NCI-H2196 treated with DMSO at 0.1 percent for 48 hours (cell line): ENCODE results near the gene ZNF628.

Experiments used
- DNase-seq: peaks from one replicate; lab custom pipeline; 2025; ENCODE audit not compliant: unreplicated experiment; lab: John Stamatoyannopoulos, UW

Gene ZNF628

DNA sequence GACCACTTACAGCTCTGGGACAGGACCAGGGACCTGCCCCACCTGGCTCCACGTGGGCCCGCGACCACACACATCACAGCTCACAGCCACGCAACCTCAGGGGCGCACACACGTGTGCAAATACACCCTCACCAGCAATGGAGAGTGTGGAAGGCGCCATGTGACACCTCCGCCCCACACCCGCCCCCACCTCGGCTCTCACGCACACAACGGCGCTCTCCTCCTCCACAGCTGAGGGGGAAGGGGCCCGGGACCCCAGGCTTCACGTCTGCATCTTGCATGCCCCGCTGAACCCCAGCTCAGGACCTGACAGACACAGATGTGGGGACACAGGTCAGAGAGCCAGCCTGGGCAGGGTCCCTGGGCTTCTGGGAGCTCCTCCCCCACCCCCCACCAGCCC lies 26.9 kb upstream of the ZNF628 start:
- DNase-seq, result no peak

- no peak for DNase-seq
Observed at GRCh38 chr19:55451163-55451964, 25.1 kb upstream of the ZNF628 start.

DNA sequence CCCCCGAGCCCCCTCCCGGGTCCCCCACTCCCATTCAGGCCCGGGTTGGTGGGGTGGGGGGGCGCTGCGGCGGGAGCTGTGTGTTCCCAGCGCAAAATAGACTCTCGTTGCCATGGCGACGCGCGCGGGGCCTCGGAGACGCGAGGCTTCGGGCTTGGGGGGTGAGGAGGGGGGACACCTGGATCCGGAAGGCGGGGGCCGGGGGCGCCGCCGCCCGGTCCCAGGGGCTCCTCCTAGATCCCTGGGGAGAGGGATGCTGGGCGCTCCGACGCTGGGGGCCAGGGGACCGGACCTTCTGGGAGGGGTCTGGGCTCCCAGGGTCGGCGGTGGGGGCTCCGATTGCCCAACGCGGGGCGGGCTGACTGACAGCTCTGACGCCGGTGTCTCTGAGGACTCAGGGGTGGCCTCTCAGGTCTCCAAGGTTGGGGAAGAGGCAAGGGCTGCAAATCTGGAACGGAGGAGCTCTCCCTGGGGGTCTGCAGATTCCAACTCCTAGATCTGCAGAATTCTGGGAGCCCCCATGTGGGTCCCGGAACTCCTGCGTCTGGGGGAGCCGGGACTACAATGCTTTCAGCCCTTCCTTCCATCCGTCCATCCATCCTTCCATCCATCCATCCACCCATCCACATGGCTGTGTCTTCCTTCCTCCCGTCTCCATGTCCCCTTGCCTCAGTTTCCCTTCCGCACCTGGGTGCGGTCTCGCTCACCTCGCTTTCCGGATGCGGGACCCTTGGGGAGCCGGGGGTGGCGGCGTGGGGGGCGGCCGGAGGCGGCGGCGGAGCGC lies 24.3 kb upstream of the ZNF628 start:
- no peak for DNase-seq

DNA sequence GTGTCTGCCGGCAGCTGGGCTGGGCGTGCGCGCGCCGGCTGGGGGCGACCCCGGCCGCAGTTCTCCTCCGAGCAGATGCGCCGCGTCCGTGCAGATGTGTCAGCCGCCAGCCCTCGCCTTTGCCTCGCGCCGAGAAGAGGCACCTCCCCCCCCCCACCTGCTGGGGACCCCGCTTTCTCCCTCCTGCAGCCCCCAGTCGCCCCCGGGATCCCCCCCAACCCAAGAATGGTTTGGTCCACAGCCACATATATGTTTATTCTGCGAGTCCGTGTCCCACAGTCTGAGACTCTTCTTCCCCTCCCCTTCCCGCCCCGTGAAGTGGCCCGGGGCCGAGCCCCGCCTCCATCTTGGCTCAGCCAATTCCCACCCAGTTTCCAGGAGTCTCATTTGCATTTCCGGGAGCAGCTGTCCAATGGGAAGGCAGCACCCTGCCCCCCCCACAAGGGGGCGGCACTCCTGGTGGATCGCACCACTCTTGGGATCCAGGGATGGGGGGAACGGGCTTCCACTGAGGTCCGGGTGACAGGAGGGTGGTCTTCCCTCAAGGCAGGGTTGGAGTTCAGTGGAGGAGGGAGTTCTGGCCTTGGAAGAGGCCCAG lies 23.6 kb upstream of the ZNF628 start:
- DNase-seq, result peak; percentile 86

- DNase-seq, result no peak
Observed at GRCh38 chr19:55453511-55454260, 22.7 kb upstream of the ZNF628 start.

DNA sequence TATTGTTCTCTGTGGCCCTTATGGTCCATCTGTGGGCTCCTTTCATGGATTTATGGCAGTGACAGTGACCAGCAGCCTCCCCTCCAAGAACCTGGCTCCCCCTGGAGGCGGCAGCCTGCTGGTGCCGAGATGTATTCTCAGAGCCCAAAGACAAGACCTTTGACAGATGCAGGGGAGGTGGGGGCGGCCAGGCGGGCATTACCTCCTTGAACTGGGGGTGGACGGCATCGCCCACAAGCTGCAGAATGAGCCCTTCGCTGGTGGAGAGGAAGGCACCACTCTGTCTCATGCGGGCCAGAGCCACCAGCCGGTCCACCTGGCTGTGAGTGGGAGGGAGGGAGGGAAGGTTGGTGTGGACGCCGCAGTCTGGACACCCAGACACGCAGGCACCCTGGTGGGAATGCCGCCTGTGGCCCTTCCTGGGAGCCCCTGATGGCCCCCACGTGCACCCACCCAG lies 21.6 kb upstream of the ZNF628 start:
- peak; percentile 23 for DNase-seq

DNA sequence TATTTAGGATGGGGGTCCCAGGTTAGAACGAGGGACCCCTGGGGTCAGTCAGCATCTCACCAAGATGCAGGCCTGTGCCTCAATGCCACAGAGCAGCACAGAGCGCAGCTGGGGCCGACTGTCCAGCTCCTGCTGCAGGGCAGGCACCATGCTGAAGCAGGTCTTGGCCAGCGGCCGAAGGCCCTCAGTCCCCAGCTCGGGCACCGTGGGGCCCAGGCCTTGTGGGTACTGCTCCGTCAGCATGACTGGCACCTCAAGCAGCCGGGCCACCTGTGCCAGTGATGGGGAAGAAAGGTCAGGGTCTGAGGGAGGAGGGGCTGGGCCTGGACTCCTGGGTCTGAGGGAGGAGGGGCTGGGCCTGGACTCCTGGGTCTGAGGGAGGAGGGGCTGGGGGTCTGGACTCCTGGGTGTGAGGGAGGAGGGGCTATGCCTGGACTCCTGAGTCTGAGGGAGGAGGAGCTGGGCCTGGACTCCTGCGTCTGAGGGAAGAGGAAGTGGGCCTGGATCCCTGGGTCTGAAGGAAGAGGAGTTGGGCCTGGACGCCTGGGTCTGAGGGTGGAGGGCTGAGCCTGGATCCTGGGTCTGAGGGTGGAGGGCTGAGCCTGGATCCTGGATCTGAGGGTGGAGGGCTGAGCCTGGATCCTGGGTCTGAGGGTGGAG lies 20.7 kb upstream of the ZNF628 start:
- no peak for DNase-seq

DNA sequence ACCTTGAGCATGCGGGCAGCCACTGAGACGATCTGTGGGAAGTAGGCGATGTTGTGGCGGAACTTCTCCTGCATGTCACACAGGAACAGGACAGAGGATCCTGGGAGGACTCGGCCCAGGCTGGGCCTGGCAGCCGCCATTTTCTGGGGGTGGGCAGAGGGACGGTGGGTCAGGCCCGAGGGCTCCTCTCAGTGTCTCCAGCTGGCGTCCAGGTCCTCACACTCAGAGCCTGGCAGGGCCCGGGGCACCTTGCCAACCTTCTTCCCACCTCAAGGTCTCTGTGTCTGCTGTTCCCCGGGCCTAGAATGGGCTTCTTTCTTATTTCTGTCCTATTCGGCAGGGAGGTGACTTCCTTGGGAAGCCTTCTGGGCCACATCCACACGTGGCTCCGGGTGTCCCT lies 20.1 kb upstream of the ZNF628 start:
- no peak for DNase-seq

GRCh38 chr19:55457683-55458457 lies 18.5 kb upstream of the ZNF628 start:
- DNase-seq, result no peak

DNA sequence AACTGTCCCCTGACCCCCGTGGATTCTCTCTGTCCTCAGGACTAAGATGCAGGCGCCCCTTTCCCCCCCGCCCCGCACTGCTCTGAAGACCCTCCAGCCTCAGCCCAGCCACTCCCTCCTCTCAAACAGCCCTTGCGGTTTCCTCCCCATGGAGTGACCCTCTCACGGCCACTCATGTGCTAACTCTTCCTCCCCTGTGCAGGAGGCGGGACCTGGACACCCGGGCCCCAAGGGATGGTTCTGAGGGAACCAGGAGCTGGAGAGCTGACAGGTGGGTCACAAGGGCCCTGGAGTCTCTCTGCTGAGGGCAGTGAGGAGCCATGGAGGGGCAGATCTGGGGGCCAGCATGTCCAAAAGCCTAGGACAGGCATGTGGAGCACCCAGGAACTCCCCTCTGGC lies 16.9 kb upstream of the ZNF628 start:
- DNase-seq, result no peak

DNA sequence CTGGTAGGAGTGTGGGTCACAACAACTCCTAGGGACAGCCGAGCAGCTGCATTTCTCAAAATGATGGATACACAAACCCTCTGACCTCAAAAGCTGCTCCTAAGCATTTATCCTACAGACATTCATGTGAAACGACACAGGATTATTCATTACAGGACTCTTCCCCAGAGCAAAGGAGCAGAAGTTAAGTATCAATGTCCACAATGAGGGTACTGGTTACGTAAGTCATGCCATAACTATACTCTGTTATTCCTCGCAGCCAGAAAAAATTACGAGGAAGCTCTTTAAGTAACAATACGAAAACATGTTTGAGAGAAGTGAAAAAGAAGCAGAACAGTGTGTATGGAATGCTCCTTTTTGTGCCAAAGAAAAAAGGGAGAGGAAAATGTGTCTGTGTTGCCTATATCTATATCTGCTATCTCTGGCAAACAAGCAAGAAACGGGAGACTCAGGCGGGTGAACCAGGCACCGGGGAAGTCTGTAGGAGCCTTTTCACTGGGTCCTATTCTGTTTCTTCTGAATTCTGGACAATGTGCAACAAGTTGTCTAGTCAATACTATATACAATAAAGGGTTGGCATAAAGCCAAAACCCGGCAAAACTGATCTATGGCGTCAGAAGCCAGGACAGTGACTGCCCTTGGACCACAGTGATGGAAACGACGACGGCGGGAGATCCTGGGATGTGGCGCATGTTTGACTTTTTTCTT lies 16.3 kb upstream of the ZNF628 start:
- no peak for DNase-seq

GRCh38 chr19:55460670-55461258 lies 15.7 kb upstream of the ZNF628 start:
- peak; percentile 20 for DNase-seq

GRCh38 chr19:55461259-55461973 lies 15.0 kb upstream of the ZNF628 start, which contains the start of gene ISOC2:
ISOC2 (minus strand) TSS chr19:55461642; CDS start chr19:55456486, 5,156 bp downstream.
- DNase-seq, result peak; percentile 99

DNA sequence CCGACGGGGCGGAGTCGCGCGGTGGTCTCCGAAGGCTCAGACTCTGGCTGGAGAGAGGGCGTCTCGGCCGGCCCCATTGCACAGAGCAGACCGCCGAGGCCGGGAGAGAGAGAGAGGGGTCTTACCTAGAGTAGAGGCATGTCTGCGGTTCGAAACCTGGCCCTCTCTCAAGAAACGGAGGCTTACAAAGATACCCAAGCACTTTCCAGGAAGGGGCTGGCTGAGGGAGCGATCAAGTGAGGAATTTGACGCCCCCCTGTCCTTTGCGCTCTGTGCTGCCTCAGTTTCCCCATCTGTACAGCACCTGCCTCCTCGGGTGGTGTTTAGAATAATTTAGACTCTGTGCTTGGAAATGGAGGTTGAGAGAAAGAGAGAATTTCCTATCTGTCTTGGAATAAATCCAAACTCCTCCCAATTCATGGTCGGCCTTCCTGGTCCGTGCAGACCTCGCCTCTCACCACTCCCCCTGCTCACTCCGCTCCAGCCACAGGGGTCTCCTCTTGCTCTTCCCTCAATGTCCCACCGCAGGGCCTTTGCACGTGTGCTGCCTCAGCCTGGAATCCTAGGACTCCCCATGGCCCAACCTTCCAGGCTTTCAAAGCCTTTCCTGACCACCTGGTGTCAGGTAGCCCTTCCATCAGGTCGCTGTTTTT lies 14.3 kb upstream of the ZNF628 start:
- DNase-seq, result no peak

DNA sequence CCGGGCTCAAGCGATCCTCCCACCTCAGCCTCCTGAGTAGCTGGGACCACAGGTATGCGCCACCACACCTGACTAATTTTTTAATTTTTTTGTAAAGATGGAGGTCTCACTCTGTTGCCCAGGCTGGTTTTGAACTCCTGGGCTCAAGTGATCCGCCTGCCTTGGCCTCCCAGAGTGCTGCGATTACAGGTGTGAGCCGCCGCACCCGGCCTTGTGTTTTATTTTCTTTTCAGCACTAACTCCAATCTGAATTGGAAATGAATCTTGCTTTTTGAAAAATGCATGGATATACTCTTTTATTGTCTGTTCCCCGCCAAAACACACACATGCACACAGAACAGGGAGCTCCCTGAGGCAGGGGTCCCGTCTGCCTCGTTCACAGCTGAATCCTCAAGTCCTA lies 13.7 kb upstream of the ZNF628 start:
- no peak for DNase-seq

- DNase-seq, result no peak
Observed at GRCh38 chr19:55463583-55464031, 12.8 kb upstream of the ZNF628 start.

DNA sequence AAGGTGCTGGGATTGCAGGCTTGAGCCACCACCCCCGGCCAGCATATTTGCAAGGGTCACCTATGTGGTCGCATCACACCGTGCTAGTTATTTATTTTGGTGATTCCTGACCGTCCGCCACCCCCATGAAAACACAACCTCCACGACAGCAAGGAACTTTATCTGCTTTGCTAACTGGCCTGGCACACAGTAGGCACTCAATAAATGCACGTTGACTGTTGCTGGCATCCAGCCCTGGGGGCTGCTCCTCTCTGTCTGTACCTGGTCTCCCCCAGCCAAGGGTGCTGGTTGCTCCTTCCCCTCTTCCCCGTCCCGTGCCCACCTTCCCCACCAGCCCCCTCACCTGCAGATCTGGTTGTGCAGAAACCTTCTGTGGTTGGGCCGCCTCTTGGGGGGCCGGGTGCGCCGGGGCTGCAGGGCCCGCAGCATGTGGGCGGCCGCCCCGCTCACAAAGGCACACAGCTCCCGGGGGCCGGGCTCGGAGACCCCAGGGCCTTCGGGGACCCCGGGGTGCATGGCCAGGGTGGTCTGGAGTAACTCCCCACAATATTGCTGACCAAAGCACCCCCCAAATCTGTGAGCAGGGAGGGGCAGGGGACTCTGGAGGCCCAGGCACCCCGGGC lies 12.3 kb upstream of the ZNF628 start:
- no peak for DNase-seq
